Right lobe of liver (tissue), 4 donors: ENCODE measurements around the gene CRHBP.

Source experiments
- POLR2A ChIP-seq: fragments of 450-650 bp; IDR thresholded peaks from one replicate; pipeline ENCODE4 v1.6.1; 2017; ENCODE audit warnings: antibody characterized with exemption, mild to moderate bottlenecking
- TF ChIP-seq, protein P1 (sequence below), 4 donors: fragments of 200-600 bp in 3 of 4; fragments of 450-650 bp in 1 of 4; IDR thresholded peaks; one replicate each; pipeline versions ENCODE4 v1.5.1 to v1.8.0; 2016 to 2022; ENCODE audit warnings: antibody characterized with exemption in 4 of 4, mild to moderate bottlenecking in 2 of 4
- donor health status: DM: no; HTN: no; CAD: no.
- donor health status: DM: no; HTN: no; CAD: no.
- donor health status: DM: no; HTN: yes; CAD: no.

DNA sequence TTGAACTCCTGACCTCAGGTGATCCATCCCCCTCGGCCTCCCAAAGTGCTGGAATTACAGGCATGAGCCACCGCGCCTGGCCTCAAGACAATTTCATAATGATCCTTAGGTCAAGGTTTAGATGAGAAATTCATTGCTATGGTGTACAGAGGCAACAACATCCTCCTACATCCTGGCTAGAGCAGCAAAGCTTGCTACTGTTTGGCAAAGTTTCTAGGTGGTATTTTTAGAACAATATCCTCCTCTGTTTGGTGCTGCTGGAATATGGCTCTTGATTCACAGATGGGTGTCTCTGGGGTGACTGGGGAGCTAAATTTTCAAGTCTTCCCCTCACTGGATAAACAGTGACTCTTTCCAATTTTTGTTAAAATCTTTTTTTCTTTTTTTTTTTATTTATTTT lies 30.6 kb downstream of the CRHBP start:
- TF ChIP-seq, protein P1, sequence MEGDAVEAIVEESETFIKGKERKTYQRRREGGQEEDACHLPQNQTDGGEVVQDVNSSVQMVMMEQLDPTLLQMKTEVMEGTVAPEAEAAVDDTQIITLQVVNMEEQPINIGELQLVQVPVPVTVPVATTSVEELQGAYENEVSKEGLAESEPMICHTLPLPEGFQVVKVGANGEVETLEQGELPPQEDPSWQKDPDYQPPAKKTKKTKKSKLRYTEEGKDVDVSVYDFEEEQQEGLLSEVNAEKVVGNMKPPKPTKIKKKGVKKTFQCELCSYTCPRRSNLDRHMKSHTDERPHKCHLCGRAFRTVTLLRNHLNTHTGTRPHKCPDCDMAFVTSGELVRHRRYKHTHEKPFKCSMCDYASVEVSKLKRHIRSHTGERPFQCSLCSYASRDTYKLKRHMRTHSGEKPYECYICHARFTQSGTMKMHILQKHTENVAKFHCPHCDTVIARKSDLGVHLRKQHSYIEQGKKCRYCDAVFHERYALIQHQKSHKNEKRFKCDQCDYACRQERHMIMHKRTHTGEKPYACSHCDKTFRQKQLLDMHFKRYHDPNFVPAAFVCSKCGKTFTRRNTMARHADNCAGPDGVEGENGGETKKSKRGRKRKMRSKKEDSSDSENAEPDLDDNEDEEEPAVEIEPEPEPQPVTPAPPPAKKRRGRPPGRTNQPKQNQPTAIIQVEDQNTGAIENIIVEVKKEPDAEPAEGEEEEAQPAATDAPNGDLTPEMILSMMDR (IDR thresholded peaks at IDR 0.05): no peak
- no peak for TF ChIP-seq POLR2A
